Neural progenitor cell (in vitro differentiated cells): ENCODE results near the gene CGB1. TPM values are rescaled to one million over a fixed set of nuclear protein-coding genes. Genes with fewer than 3 reads are reported as not detected.
"Not testable (repeated sequence)": the region's sequence is repeated elsewhere in the genome, so short reads cannot be mapped to it uniquely, and the experiment has no call there.

Experiments
- DNase-seq: peaks from one replicate; pipeline ENCODE4 v3.0.0-alpha.2; 2016; ENCODE audit warnings: low spot score
- H2AFZ ChIP-seq: fragments of 200-600 bp; sonication (generic); replicated peaks from 2 replicates; pipeline ENCODE4 v1.6.1; 2016; ENCODE audit warnings: antibody characterized with exemption
- H3F3A ChIP-seq: fragments of 200-600 bp; sonication (generic); 2 replicates; pipeline ENCODE4 v1.6.1; 2016; ENCODE audit warnings: antibody characterized with exemption, low read depth
- H3K27ac ChIP-seq: fragments of 200-600 bp; sonication (generic); 2 replicates; pipeline ENCODE4 v1.5.1; 2016; ENCODE audit warnings: mild to moderate bottlenecking
- H3K27me3 ChIP-seq: fragments of 200-600 bp; sonication (generic); 2 replicates; pipeline ENCODE4 v1.6.1; 2016; ENCODE audit warnings: mild to moderate bottlenecking, moderate library complexity
- H3K36me3 ChIP-seq: fragments of 200-600 bp; sonication (generic); 2 replicates; pipeline ENCODE4 v1.5.1; 2016
- H3K4me1 ChIP-seq: fragments of 200-600 bp; sonication (generic); 2 replicates; pipeline ENCODE4 v1.6.1; 2016; ENCODE audit warnings: mixed run types
- H3K4me2 ChIP-seq: fragments of 200-600 bp; sonication (generic); 2 replicates; pipeline ENCODE4 v1.6.1; 2016
- H3K4me3 ChIP-seq: fragments of 200-600 bp; sonication (generic); 2 replicates; pipeline ENCODE4 v1.5.1; 2016
- H3K79me2 ChIP-seq: fragments of 200-600 bp; sonication (generic); 2 replicates; pipeline ENCODE4 v1.6.1; 2016; ENCODE audit warnings: low read depth
- H3K9ac ChIP-seq: fragments of 200-600 bp; sonication (generic); 2 replicates; pipeline ENCODE4 v1.6.1; 2016
- H3K9me3 ChIP-seq: fragments of 200-600 bp; sonication (generic); 2 replicates; pipeline ENCODE4 v1.5.1; 2016; ENCODE audit warnings: low read depth
- H4K20me1 ChIP-seq: fragments of 200-600 bp; sonication (generic); 2 replicates; pipeline ENCODE4 v1.6.1; 2016; ENCODE audit warnings: low read depth
- H3K27ac Mint-ChIP-seq: 3 replicates; pipeline ENCODE4 v1.8.0; 2021; ENCODE audit warnings: mixed read lengths
- H3K27me3 Mint-ChIP-seq: 2 replicates; pipeline ENCODE4 v1.8.0; 2022; ENCODE audit warnings: low read depth, mild to moderate bottlenecking, inconsistent platforms, moderate library complexity, mixed read lengths; ENCODE audit not compliant: insufficient read depth
- H3K36me3 Mint-ChIP-seq: 3 replicates; pipeline ENCODE4 v1.8.0; 2021; ENCODE audit warnings: mixed read lengths
- H3K4me1 Mint-ChIP-seq: 3 replicates; pipeline ENCODE4 v1.8.0; 2021; ENCODE audit warnings: mixed read lengths
- H3K4me3 Mint-ChIP-seq: 3 replicates; pipeline ENCODE4 v1.8.0; 2021; ENCODE audit warnings: mild to moderate bottlenecking, moderate library complexity, mixed read lengths
- H3K9me3 Mint-ChIP-seq: 3 replicates; pipeline ENCODE4 v1.8.0; 2020; ENCODE audit warnings: mixed read lengths
- EZH2 ChIP-seq: fragments of 200-600 bp; sonication (generic); IDR thresholded peaks from 2 replicates; pipeline ENCODE4 v1.6.1; 2017; ENCODE audit warnings: antibody characterized with exemption, mild to moderate bottlenecking, moderate library complexity
- EZH2phosphoT487 ChIP-seq: fragments of 200-600 bp; sonication (generic); IDR thresholded peaks from 2 replicates; pipeline ENCODE4 v1.6.1; 2017; ENCODE audit warnings: antibody characterized with exemption
- total RNA-seq: library from RNA; depleted of rRNA; stranded (reverse); fragments of >200 nt; gene quantifications from 2 replicates; pipeline ENCODE4 v1.2.3, GENCODE V29; 2015; ENCODE audit warnings: low replicate concordance
- TF ChIP-seq, protein P1 (sequence below): fragments of 200-600 bp; sonication (generic); IDR thresholded peaks from 2 replicates; pipeline ENCODE4 v1.5.1; 2017; ENCODE audit warnings: antibody characterized with exemption, mild to moderate bottlenecking

CGB1 gene
- total RNA-seq, 1 donor from 2014 or later, result not detected

- H3K4me2 ChIP-seq, H3K4me1 Mint-ChIP-seq: not testable (repeated sequence)
These were observed 6.0 kb upstream of the CGB1 start for GRCh38 chr19:49042666-49043065.

GRCh38 chr19:49042177-49042576, 5.5 kb upstream of the CGB1 start:
- H3K9me3 ChIP-seq, result no peaks in the 10 kb centered on the region
- no peak overlapping the region for H2AFZ ChIP-seq
- Mint-ChIP-seq H3K9me3 (no peaks in the 10 kb centered on the region), H3K4me3 (no peak overlapping the region), H3K36me3 (no peaks in the 10 kb centered on the region), H3K4me1 (peaks cover 5% of the 10 kb centered on the region), H3K27me3 (peaks cover 8% of the 10 kb centered on the region), H3K27ac (no peak overlapping the region)
- no peaks in the 10 kb centered on the region for H4K20me1 ChIP-seq
- no peak overlapping the region for H3K9ac ChIP-seq
- H3K4me2 ChIP-seq, result no peak overlapping the region
- no peaks in the 10 kb centered on the region for H3K79me2 ChIP-seq
- H3K27me3 ChIP-seq, result no peaks in the 10 kb centered on the region
- no peak overlapping the region for H3K27ac ChIP-seq
- no peaks in the 10 kb centered on the region for H3K36me3 ChIP-seq
- DNase-seq, result no peak
- TF ChIP-seq EZH2phosphoT487 (no peak), EZH2 (no peak)
- TF ChIP-seq, protein P1, sequence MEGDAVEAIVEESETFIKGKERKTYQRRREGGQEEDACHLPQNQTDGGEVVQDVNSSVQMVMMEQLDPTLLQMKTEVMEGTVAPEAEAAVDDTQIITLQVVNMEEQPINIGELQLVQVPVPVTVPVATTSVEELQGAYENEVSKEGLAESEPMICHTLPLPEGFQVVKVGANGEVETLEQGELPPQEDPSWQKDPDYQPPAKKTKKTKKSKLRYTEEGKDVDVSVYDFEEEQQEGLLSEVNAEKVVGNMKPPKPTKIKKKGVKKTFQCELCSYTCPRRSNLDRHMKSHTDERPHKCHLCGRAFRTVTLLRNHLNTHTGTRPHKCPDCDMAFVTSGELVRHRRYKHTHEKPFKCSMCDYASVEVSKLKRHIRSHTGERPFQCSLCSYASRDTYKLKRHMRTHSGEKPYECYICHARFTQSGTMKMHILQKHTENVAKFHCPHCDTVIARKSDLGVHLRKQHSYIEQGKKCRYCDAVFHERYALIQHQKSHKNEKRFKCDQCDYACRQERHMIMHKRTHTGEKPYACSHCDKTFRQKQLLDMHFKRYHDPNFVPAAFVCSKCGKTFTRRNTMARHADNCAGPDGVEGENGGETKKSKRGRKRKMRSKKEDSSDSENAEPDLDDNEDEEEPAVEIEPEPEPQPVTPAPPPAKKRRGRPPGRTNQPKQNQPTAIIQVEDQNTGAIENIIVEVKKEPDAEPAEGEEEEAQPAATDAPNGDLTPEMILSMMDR, result no peak
- H3F3A ChIP-seq, result no peaks in the 10 kb centered on the region
- no peaks in the 10 kb centered on the region for H3K4me1 ChIP-seq
- H3K4me3 ChIP-seq, result no peak overlapping the region

More at GRCh38 chr19:49042666-49043065, 6.0 kb upstream of the CGB1 start:
- not testable (repeated sequence) for H3K27me3 ChIP-seq, H3K36me3 ChIP-seq, H3K27ac Mint-ChIP-seq, H3K4me1 ChIP-seq, H3K27ac ChIP-seq, H2AFZ ChIP-seq, H3K9me3 Mint-ChIP-seq, H3K36me3 Mint-ChIP-seq, H3K79me2 ChIP-seq, H3K9me3 ChIP-seq, H3K4me3 Mint-ChIP-seq, DNase-seq, H3K4me3 ChIP-seq, H3F3A ChIP-seq, H4K20me1 ChIP-seq, H3K9ac ChIP-seq, H3K27me3 Mint-ChIP-seq

- H4K20me1 ChIP-seq, H3K4me2 ChIP-seq, H3K9me3 Mint-ChIP-seq, H3K36me3 Mint-ChIP-seq, H3K27me3 Mint-ChIP-seq, H3K27me3 ChIP-seq, H3K36me3 ChIP-seq, H3K4me3 ChIP-seq, H3K27ac ChIP-seq, H3K9me3 ChIP-seq, H3K9ac ChIP-seq, H3K27ac Mint-ChIP-seq, DNase-seq, H2AFZ ChIP-seq, H3K4me3 Mint-ChIP-seq, H3K79me2 ChIP-seq, H3K4me1 Mint-ChIP-seq, H3K4me1 ChIP-seq, H3F3A ChIP-seq: not testable (repeated sequence)
These were observed 3.0 kb upstream of the CGB1 start for GRCh38 chr19:49039736-49040135.

DNA sequence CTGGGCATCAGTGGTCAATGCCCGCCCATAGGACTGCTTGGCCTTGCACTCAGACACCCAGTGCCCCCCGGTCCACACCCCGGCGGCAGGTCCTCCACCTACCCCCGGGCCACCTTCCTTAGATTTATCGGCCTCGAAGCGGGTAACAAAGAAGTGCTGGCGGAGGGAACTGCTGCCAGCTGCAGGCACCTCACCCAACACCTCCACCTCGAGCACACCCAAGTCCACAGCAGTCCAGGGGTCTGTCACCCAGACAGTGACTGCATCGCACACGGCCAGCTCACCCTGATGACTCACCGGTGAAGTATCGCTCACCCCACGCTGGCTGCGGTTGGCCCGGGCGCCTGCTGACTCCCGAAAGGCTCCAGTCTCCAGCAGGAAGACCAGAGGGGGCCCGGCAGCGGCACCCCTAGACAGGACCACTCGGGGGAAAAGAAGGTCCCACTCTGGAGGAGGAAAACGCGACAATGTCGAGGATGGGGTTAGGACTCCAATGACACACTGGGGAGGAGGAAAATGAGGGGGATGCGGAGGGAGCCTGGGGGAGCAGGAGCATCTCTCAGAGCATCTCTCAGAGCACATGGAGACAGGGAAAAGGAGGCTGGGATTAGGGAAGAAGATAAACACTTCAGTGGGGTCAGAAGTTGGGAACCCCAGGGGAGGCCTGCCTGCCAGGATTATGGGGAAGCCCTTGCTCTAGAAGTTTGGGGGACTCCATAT, 2.0 kb upstream of the CGB1 start:
- not testable (repeated sequence) for DNase-seq, H3K4me1 ChIP-seq, H3K4me2 ChIP-seq, H3K4me1 Mint-ChIP-seq, H3K4me3 Mint-ChIP-seq, H3K9me3 ChIP-seq, H3K27ac ChIP-seq, H2AFZ ChIP-seq, H3K27ac Mint-ChIP-seq, H3K27me3 ChIP-seq, H3K9me3 Mint-ChIP-seq, H4K20me1 ChIP-seq, H3K36me3 Mint-ChIP-seq, H3F3A ChIP-seq, H3K36me3 ChIP-seq, H3K27me3 Mint-ChIP-seq, H3K79me2 ChIP-seq, H3K9ac ChIP-seq, H3K4me3 ChIP-seq

DNA sequence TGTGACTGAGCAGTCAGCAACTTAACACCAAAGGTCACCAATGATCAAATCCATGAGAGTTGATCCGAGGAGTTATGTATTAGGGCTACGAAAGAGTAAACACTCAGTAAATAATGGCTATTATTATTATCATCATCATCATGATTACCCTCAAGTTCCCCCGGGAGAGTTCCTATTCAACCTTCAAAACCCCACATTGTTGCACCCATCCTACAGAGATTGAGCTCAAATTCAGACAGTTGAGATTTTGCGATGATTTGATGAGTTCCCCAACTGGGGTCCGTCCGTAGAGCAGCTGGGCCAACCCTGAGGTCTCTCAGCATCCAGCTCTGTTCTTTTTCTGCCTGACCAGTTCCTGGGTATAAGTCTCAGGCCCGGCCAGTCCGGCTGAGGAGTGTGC, 1.4 kb upstream of the CGB1 start:
- not testable (repeated sequence) for H3K27ac ChIP-seq, H3K4me3 ChIP-seq, H3K4me1 Mint-ChIP-seq, H3K79me2 ChIP-seq, H3K4me1 ChIP-seq, H3F3A ChIP-seq, H3K27me3 ChIP-seq, H3K9me3 Mint-ChIP-seq, H2AFZ ChIP-seq, H4K20me1 ChIP-seq, H3K27me3 Mint-ChIP-seq, DNase-seq, H3K9me3 ChIP-seq, H3K27ac Mint-ChIP-seq, H3K36me3 Mint-ChIP-seq, H3K4me2 ChIP-seq, H3K4me3 Mint-ChIP-seq, H3K9ac ChIP-seq, H3K36me3 ChIP-seq
